ENCODE measurements around the gene LCP2. TPM values are rescaled to one million over a fixed set of nuclear protein-coding genes. Genes with fewer than 3 reads are reported as not detected.

LCP2 gene
- total and polyA plus RNA-seq, 2 of the 8 experiments (the other 6 are each of a cell fraction or from before 2014, with no cell fraction given): 0.26 to 0.33 TPM

DNA sequence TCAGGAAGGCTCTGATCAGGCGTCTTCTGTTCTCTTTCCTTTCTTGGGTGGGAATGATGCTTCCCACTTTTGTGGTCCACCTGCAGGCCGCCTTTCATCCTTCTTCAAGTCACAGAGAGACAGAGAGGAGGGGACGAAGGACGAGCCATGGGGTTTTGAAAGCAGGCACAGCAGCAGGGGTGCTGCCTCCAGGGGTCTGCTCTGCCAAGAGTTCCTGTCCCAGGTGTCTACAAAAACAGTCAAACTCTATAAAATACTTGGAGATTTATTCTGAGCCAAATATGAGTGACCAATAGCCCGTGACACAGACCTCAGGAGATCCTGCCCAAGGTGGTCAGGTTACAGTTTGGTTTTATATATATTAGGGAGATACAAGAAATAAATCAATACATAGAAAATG, 34.5 kb upstream of the LCP2 start:
- H3K79me1 ChIP-seq (ENCODE audit: low read depth, low read length): no peaks in the 10 kb centered on the region
- ChIA-PET POLR2A (ENCODE audit: partially characterized antibody) (no interaction called here), CTCF (ENCODE audit: partially characterized antibody) (interaction anchor here (0.6 to 2.0 kb wide), 5 partner anchors 9 to 65 kb away, joined by 3 to 12 read pairs (median 4); no protein-coding TSS in a partner anchor)
- H2BK20ac ChIP-seq (ENCODE audit: low read length): peak overlapping the region; percentile 13; the same call in 1 of the 2 replicates
- no peak overlapping the region for H4K8ac ChIP-seq (ENCODE audit: extremely low read depth, insufficient read depth, low read length)
- no peak overlapping the region for H2BK120ac ChIP-seq (replicated peaks; ENCODE audit: low read depth, low read length)
- H3K36me3 ChIP-seq (ENCODE audit: control insufficient read depth in 2 of 4, insufficient read depth in 4 of 4, low read length in 3 of 4): no peaks in the 10 kb centered on the region
- peaks cover 6 to 26% (median 18%) of the 10 kb centered on the region in 4 experiments for H3K4me1 ChIP-seq (replicated peaks in 1 of 4; ENCODE audit: control insufficient read depth in 3 of 4, insufficient read depth in 4 of 4, low read length in 3 of 4)
- H3K4me2 ChIP-seq (ENCODE audit: insufficient read depth in 1 of 2, low read depth in 2 of 2, low read length in 2 of 2): no peak overlapping the region; a peak in 1 of 4 replicates
- no peak overlapping the region for H2BK15ac ChIP-seq (ENCODE audit: low read length)
- H3K27me3 ChIP-seq (replicated peaks in 1 of 4; ENCODE audit: control insufficient read depth in 3 of 4, extremely low read depth in 1 of 4, insufficient read depth in 3 of 4, low read length in 3 of 4): no peaks in the 10 kb centered on the region
- H2BK12ac ChIP-seq (ENCODE audit: low read depth, low read length): peak overlapping the region; percentile 45; the same call in 1 of the 2 replicates
- no peaks in the 10 kb centered on the region for H4K20me1 ChIP-seq (replicated peaks in 1 of 2; ENCODE audit: control insufficient read depth in 1 of 2, insufficient read depth in 2 of 2, low read length in 2 of 2)
- peaks cover 6% of the 10 kb centered on the region; the same call in 1 of the 2 replicates for H3K23me2 ChIP-seq (ENCODE audit: low read depth, low read length)
- DNase-seq (ENCODE audit: low read depth in 1 of 2, low spot score in 2 of 2): no peak
- no peak overlapping the region for H3K23ac ChIP-seq (ENCODE audit: insufficient read length)
- H3K4ac ChIP-seq (replicated peaks; ENCODE audit: insufficient read length, low read depth, low read length): no peak overlapping the region
- no peak overlapping the region for H2AK5ac ChIP-seq (ENCODE audit: low read depth, low read length)
- H2BK5ac ChIP-seq (ENCODE audit: low read depth, low read length): peak overlapping the region; percentile 69; the same call in 1 of the 2 replicates
- H3K79me2 ChIP-seq (ENCODE audit: control insufficient read depth in 1 of 2, insufficient read depth in 2 of 2, low read length in 2 of 2): no peaks in the 10 kb centered on the region
- peak overlapping the region; percentile 26 for H4K91ac ChIP-seq (replicated peaks; ENCODE audit: insufficient read length, low read length)
- no peak overlapping the region for H2AFZ ChIP-seq (ENCODE audit: low read length)
- H3K14ac ChIP-seq (ENCODE audit: insufficient read length): no peak overlapping the region
- H3K27ac ChIP-seq (ENCODE audit: low read depth, low read length): no peak overlapping the region
- H3K9me3 ChIP-seq (ENCODE audit: insufficient read depth in 2 of 2, low read depth in 1 of 2, low read length in 1 of 2): no peaks in the 10 kb centered on the region
- H3K18ac ChIP-seq (ENCODE audit: extremely low read depth, low read length): no peak overlapping the region
- no peak for FAIRE-seq
- H3K56ac ChIP-seq (replicated peaks; ENCODE audit: insufficient read length, low read depth, low read length): no peak overlapping the region
- H3K4me3 ChIP-seq (ENCODE audit: extremely low read depth in 1 of 4, insufficient read depth in 2 of 4, low read depth in 3 of 4, low read length in 4 of 4): no peak overlapping the region
- no peak overlapping the region for H4K5ac ChIP-seq (ENCODE audit: insufficient read length, low read depth, low read length)
- WGBS, 2 experiments (ENCODE audit: extremely low coverage in 1 of 2, insufficient coverage in 1 of 2, insufficient read length in 1 of 2, insufficient replicate concordance in 2 of 2, low coverage in 1 of 2, low lambda C conversion rate in 2 of 2, missing lambda C conversion rate in 1 of 2): 74% methylated on average over 5 of the region's 5 CpGs; no CpG with 5 or more reads in 1 of the 2 experiments
- no peak overlapping the region for H3K9ac ChIP-seq (replicated peaks in 1 of 4; ENCODE audit: extremely low read depth in 1 of 4, low read depth in 3 of 4, low read length in 3 of 4)
- TF ChIP-seq EP300 (IDR thresholded peaks at IDR 0.05; ENCODE audit: borderline replicate concordance in 1 of 2, low read depth in 2 of 2, low read length in 2 of 2) (no peak), HDAC6 (IDR thresholded peaks at IDR 0.05; ENCODE audit: low read depth, low read length) (no peak), SAP30 (IDR thresholded peaks at IDR 0.05; ENCODE audit: insufficient read depth, insufficient replicate concordance, low read length) (no peak), CEBPB (IDR thresholded peaks at IDR 0.05; ENCODE audit: low read depth, low read length) (no peak), JUND (IDR thresholded peaks at IDR 0.05; ENCODE audit: low read length) (no peak), GTF2F1 (IDR thresholded peaks at IDR 0.05; ENCODE audit: borderline replicate concordance, low read depth, low read length) (no peak), CTBP2 (IDR thresholded peaks at IDR 0.05; ENCODE audit: borderline replicate concordance, insufficient read depth, insufficient read length, low read length) (no peak), ASH2L (IDR thresholded peaks at IDR 0.05; ENCODE audit: low read length) (no peak), KDM1A (IDR thresholded peaks at IDR 0.05; ENCODE audit: borderline replicate concordance, low read length) (no peak), SRF (IDR thresholded peaks at IDR 0.05; ENCODE audit: low read depth, low read length) (no peak), TAF7 (optimal IDR thresholded peaks at IDR 0.05; ENCODE audit: borderline replicate concordance, low read depth, low read length) (no peak)
- TF ChIP-seq, protein P1, sequence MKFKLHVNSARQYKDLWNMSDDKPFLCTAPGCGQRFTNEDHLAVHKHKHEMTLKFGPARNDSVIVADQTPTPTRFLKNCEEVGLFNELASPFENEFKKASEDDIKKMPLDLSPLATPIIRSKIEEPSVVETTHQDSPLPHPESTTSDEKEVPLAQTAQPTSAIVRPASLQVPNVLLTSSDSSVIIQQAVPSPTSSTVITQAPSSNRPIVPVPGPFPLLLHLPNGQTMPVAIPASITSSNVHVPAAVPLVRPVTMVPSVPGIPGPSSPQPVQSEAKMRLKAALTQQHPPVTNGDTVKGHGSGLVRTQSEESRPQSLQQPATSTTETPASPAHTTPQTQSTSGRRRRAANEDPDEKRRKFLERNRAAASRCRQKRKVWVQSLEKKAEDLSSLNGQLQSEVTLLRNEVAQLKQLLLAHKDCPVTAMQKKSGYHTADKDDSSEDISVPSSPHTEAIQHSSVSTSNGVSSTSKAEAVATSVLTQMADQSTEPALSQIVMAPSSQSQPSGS (IDR thresholded peaks at IDR 0.05; ENCODE audit: low read length): no peak

Measured in H1 (cell line).